GM21529 (cell line): ENCODE data around the gene PYM1.
A peak's percentile ranks its signal among the peaks of the same experiment; 100 is the strongest.

ENCODE experiments used
- ATAC-seq: cut with Tn5 transposase; IDR thresholded peaks from one replicate; pipeline ENCODE4 v1.9.1; 2021; ENCODE audit not compliant: unreplicated experiment

The PYM1 gene

GRCh38 chr12:55927588-55928502, at the start of gene PYM1:
Gene PYM1 (minus strand): TSS chr12:55927894. CDS start chr12:55927761, 133 bp downstream.
- peak; percentile 39 for ATAC-seq

GRCh38 chr12:55974308-55974730, 46.6 kb upstream of the PYM1 start:
- ATAC-seq: peak; percentile 14

GRCh38 chr12:55973599-55974307, 46.1 kb upstream of the PYM1 start, which contains the start of gene RAB5B:
Gene RAB5B (plus strand): TSS chr12:55974078. CDS start chr12:55986961, 12,883 bp downstream.
- ATAC-seq: peak; percentile 90

GRCh38 chr12:55972911-55973598, 45.4 kb upstream of the PYM1 start:
- no peak for ATAC-seq

- no peak for ATAC-seq
Measured at GRCh38 chr12:55972456-55972855, 44.8 kb upstream of the PYM1 start.

GRCh38 chr12:55972042-55972441, 44.3 kb upstream of the PYM1 start:
- ATAC-seq: no peak

- ATAC-seq: no peak
Measured at GRCh38 chr12:55970775-55971174, 43.1 kb upstream of the PYM1 start.

GRCh38 chr12:55969356-55969755, 41.7 kb upstream of the PYM1 start:
- ATAC-seq: no peak

GRCh38 chr12:55966408-55967281, 39.0 kb upstream of the PYM1 start, which contains the start of gene CDK2:
Gene CDK2 (plus strand): TSS chr12:55966830. CDS start chr12:55967009, 179 bp downstream.
- ATAC-seq: peak; percentile 94

GRCh38 chr12:55965941-55966407, 38.3 kb upstream of the PYM1 start, which contains the start of gene PMEL:
Gene PMEL (minus strand): TSS chr12:55966042. CDS start chr12:55966011, 31 bp downstream.
- ATAC-seq: peak; percentile 7

GRCh38 chr12:55965240-55965639, 37.5 kb upstream of the PYM1 start:
- ATAC-seq: no peak

GRCh38 chr12:55963760-55964159, 36.1 kb upstream of the PYM1 start:
- no peak for ATAC-seq

GRCh38 chr12:55957106-55957859, 29.6 kb upstream of the PYM1 start:
- no peak for ATAC-seq

- ATAC-seq: no peak
Measured at GRCh38 chr12:55955800-55956508, 28.3 kb upstream of the PYM1 start.

- no peak for ATAC-seq
Measured at GRCh38 chr12:55955344-55955743, 27.6 kb upstream of the PYM1 start.

GRCh38 chr12:55946553-55946952, 18.9 kb upstream of the PYM1 start:
- no peak for ATAC-seq

GRCh38 chr12:55942577-55943136, 15.0 kb upstream of the PYM1 start:
- ATAC-seq: no peak

- no peak for ATAC-seq
Measured at GRCh38 chr12:55942055-55942454, 14.4 kb upstream of the PYM1 start.
